Fibroblast of villous mesenchyme (primary cell): ENCODE measurements around the gene CRELD1. TPM values are rescaled to one million over a fixed set of nuclear protein-coding genes. Genes with fewer than 3 reads are reported as not detected.

ENCODE experiments used
- DNase-seq: peaks from one replicate; pipeline ENCODE4 v3.0.0-alpha.2; 2010; ENCODE audit warnings: low read depth
- H3K4me3 ChIP-seq: 2 replicates; pipeline ENCODE4 v1.5.1; 2011; ENCODE audit warnings: low read depth, mild to moderate bottlenecking, low read length
- small RNA-seq: library from RNA; depleted of rRNA; stranded (forward); fragments of <200 nt; gene quantifications from one replicate; pipeline ENCODE3, GENCODE V24; 2012
- total RNA-seq: library from RNA; depleted of rRNA; stranded (reverse); fragments of >200 nt; gene quantifications from 2 replicates; pipeline ENCODE4 v1.2.3, GENCODE V29; 2012
- TF ChIP-seq, protein P1 (sequence below): IDR thresholded peaks from 2 replicates; pipeline ENCODE4 v1.5.1; 2012; ENCODE audit warnings: low read depth, mild to moderate bottlenecking, low read length; ENCODE audit not compliant: insufficient read depth

Gene CRELD1
- total RNA-seq, 1 donor = 16.0 TPM

- no peak overlapping the region for H3K4me3 ChIP-seq
- TF ChIP-seq, protein P1, sequence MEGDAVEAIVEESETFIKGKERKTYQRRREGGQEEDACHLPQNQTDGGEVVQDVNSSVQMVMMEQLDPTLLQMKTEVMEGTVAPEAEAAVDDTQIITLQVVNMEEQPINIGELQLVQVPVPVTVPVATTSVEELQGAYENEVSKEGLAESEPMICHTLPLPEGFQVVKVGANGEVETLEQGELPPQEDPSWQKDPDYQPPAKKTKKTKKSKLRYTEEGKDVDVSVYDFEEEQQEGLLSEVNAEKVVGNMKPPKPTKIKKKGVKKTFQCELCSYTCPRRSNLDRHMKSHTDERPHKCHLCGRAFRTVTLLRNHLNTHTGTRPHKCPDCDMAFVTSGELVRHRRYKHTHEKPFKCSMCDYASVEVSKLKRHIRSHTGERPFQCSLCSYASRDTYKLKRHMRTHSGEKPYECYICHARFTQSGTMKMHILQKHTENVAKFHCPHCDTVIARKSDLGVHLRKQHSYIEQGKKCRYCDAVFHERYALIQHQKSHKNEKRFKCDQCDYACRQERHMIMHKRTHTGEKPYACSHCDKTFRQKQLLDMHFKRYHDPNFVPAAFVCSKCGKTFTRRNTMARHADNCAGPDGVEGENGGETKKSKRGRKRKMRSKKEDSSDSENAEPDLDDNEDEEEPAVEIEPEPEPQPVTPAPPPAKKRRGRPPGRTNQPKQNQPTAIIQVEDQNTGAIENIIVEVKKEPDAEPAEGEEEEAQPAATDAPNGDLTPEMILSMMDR = no peak
- peak; percentile 97 for DNase-seq
These were observed 43.4 kb downstream of the CRELD1 start for GRCh38 chr3:9976721-9977709.

DNA sequence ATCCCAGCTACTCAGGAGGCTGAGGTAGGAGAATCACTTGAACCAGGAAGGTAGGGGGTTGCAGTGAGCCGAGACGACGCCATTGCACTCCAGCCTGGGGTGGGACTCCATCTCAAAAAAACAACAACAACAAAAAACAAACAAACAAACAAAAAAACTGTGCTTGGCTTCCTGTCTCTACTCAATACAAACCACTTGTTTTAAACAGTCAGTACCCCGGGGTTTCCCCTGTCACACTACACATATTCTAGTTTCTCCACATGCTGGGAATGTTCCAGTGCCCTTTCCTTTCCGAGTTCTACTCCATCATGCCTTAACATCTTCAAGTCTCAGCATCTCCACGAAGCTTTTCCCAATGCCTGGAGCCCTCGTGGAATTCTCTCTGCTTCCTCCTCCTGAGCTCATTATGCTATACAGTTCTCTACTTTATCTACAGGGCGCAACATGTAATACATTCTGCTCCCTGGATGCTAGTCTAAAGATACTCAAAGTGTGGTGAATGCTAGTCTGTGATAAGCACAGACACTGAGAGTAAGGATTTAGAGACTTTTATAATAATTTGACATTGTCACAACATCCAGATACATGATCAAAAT is 45.2 kb downstream of the CRELD1 start:
- no peak for DNase-seq
- no peak overlapping the region for H3K4me3 ChIP-seq
- TF ChIP-seq, protein P1 = no peak

DNA sequence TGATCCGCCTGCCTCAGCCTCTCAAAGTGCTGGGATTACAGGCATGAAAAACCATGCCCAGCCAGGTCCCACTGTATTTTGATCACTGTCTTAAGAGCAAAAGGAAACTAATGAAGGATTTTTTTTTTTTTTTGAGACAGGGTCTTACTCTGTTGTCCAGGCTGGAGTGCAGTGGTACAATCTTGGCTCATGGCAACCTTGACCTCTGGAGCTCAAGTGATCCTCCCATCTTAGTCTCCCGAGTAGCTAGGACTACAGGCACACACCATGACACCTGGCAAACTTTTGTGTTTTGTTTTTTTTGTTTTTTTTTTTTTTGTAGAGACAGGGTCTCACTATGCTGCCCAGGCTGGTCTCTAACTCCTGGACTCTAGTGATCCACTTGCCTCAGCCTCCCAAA is 46.6 kb downstream of the CRELD1 start:
- H3K4me3 ChIP-seq = no peak overlapping the region
- TF ChIP-seq, protein P1 = no peak
- no peak for DNase-seq

- H3K4me3 ChIP-seq = peak overlapping the region; percentile 93
- no peak for DNase-seq
- TF ChIP-seq, protein P1 = no peak
These were observed 52.6 kb downstream of the CRELD1 start for GRCh38 chr3:9986230-9986725.

- DNase-seq = peak; percentile 70
- no peak overlapping the region for H3K4me3 ChIP-seq
- TF ChIP-seq, protein P1 = no peak
These were observed 60.6 kb downstream of the CRELD1 start for GRCh38 chr3:9994086-9994844.

Small RNAs within 50 kb of the gene (small RNA-seq; reads per million reads assigned to genes)
- gene RNU6-882P = not detected

Other genes starting within 250 kb of the CRELD1 start
- not detected in 2 replicates for gene CPNE9, start 230.0 kb upstream of the CRELD1 start, total RNA-seq
- 15.5 and 17.3 TPM in 2 replicates for gene BRPF1, start 202.1 kb upstream of the CRELD1 start, total RNA-seq
- gene OGG1, start 183.9 kb upstream of the CRELD1 start, total RNA-seq = 19.0 and 32.2 TPM in 2 replicates
- gene CAMK1, start 163.9 kb upstream of the CRELD1 start, total RNA-seq = 27.6 and 30.0 TPM in 2 replicates
- gene TADA3, start 141.4 kb upstream of the CRELD1 start, total RNA-seq = 92.4 and 109 TPM in 2 replicates
- 216 and 304 TPM in 2 replicates for gene ARPC4, start 140.8 kb upstream of the CRELD1 start, total RNA-seq
- 19.0 and 21.6 TPM in 2 replicates for gene TTLL3, start 123.6 kb upstream of the CRELD1 start, total RNA-seq
- 28.3 and 31.1 TPM in 2 replicates for gene RPUSD3, start 89.8 kb upstream of the CRELD1 start, total RNA-seq
- gene CIDEC, start 53.6 kb upstream of the CRELD1 start, total RNA-seq = not detected in 2 replicates
- 15.1 and 24.2 TPM in 2 replicates for gene JAGN1, start 43.2 kb upstream of the CRELD1 start, total RNA-seq
- gene IL17RE, start 31.0 kb upstream of the CRELD1 start, total RNA-seq = 0.43 and 0.64 TPM in 2 replicates
- gene IL17RC, start 16.7 kb upstream of the CRELD1 start, total RNA-seq = 32.8 and 42.8 TPM in 2 replicates
- gene PRRT3, start 18.6 kb downstream of the CRELD1 start, total RNA-seq = 3.2 and 3.5 TPM in 2 replicates
- gene EMC3, start 53.0 kb downstream of the CRELD1 start, total RNA-seq = 35.4 and 52.7 TPM in 2 replicates
- gene FANCD2, start 92.6 kb downstream of the CRELD1 start, total RNA-seq = 15.5 and 23.3 TPM in 2 replicates
- not detected in 2 replicates for gene FANCD2OS, start 174.4 kb downstream of the CRELD1 start, total RNA-seq
- 77.0 and 126 TPM in 2 replicates for gene BRK1, start 181.8 kb downstream of the CRELD1 start, total RNA-seq
- 31.9 and 45.3 TPM in 2 replicates for gene VHL, start 207.9 kb downstream of the CRELD1 start, total RNA-seq
- gene IRAK2, start 231.1 kb downstream of the CRELD1 start, total RNA-seq = 3.2 and 8.2 TPM in 2 replicates